ENCODE measurements around the gene PRKCA. TPM values are rescaled to one million over a fixed set of nuclear protein-coding genes. Genes with fewer than 3 reads are reported as not detected.

Gene PRKCA
- total and polyA plus RNA-seq, 2 of the 13 experiments (the other 11 are each of a cell fraction or from before 2014, with no cell fraction given) = 18.5 to 21.5 TPM

GRCh38 chr17:66569572-66569971, 267.2 kb downstream of the PRKCA start (continued):
- TF ChIP-seq ZHX1 (CRISPR knock-in tag; IDR thresholded peaks at IDR 0.05; ENCODE audit: low read depth) (no peak), KDM2A (CRISPR knock-in tag; IDR thresholded peaks at IDR 0.05; ENCODE audit: borderline replicate concordance, low read depth) (no peak), ATAD3A (CRISPR knock-in tag; IDR thresholded peaks at IDR 0.05) (no peak), EEA1 (CRISPR knock-in tag; IDR thresholded peaks at IDR 0.05; ENCODE audit: borderline replicate concordance) (no peak), ZSCAN9 (CRISPR knock-in tag; IDR thresholded peaks at IDR 0.05; ENCODE audit: borderline replicate concordance) (no peak), ZZZ3 (CRISPR knock-in tag; IDR thresholded peaks at IDR 0.05; ENCODE audit: borderline replicate concordance) (no peak)

GRCh38 chr17:66570447-66571195, 268.2 kb downstream of the PRKCA start:
- Histone ChIP-seq H3K9me3 (ENCODE audit: low read length) (no peaks in the 10 kb centered on the region), H3K36me3 (replicated peaks in 1 of 2; ENCODE audit: control insufficient read depth in 1 of 2, insufficient read depth in 2 of 2, low read length in 2 of 2) (no peaks in the 10 kb centered on the region; a peak in 1 of 5 replicates), H3K4me3 (replicated peaks in 1 of 3; ENCODE audit: insufficient read depth in 1 of 3, low read depth in 2 of 3, low read length in 3 of 3) (no peak overlapping the region), H3K4me1 (ENCODE audit: insufficient read depth, low read length) (peaks cover 3% of the 10 kb centered on the region), H3K27ac (ENCODE audit: extremely low read length, insufficient read depth, low read length) (no peak overlapping the region), H3K27me3 (ENCODE audit: control insufficient read depth in 1 of 2, insufficient read depth in 2 of 2, low read length in 2 of 2) (no peaks in the 10 kb centered on the region), H3K9ac (ENCODE audit: insufficient read depth, low read depth, low read length) (no peak overlapping the region), H3K79me2 (ENCODE audit: insufficient read depth, low read length) (peaks cover 3% of the 10 kb centered on the region), H3K4me2 (ENCODE audit: low read depth, low read length) (no peak overlapping the region), H4K20me1 (ENCODE audit: insufficient read depth, low read length) (no peaks in the 10 kb centered on the region), H2AFZ (ENCODE audit: low read length) (no peak overlapping the region)
- ChIA-PET POLR2A (no interaction called here), CTCF (ENCODE audit: low intra/inter-chr PET ratio, low total read pairs) (no interaction called here)
- TF ChIP-seq ZNF17 (CRISPR knock-in tag; IDR thresholded peaks at IDR 0.05) = no peak
- TF ChIP-seq ZSCAN12 (CRISPR knock-in tag; IDR thresholded peaks at IDR 0.05) = no peak
- TF ChIP-seq SNAPC4 (CRISPR knock-in tag; IDR thresholded peaks at IDR 0.05) = no peak
- no peak for TF ChIP-seq PBX3 (CRISPR knock-in tag; IDR thresholded peaks at IDR 0.05; ENCODE audit: borderline replicate concordance)
- TF ChIP-seq HCFC1 (IDR thresholded peaks at IDR 0.05; ENCODE audit: low read depth, low read length) = no peak
- no peak for TF ChIP-seq FOXA3 (CRISPR knock-in tag; IDR thresholded peaks at IDR 0.05)
- intact Hi-C loops (cut with micrococcal nuclease; ENCODE audit: unreplicated experiment) = no loop called here
- WGBS (ENCODE audit: low lambda C conversion rate) = 92% methylated on average over 9 of the region's 9 CpGs
- in situ Hi-C loops (cut with HindIII; ENCODE audit: extremely low pct_ligation_motif_present, low pct_unique_long_range_greater_than_20kb) = no loop called here
- no TSS peak for BruUV-seq (replicated peaks)
- ATAC-seq = no peak
- no peak for FAIRE-seq
- no peak for DNase-seq (ENCODE audit: low spot score)

All from HepG2 (cell line).